Measurements from ENCODE around the gene KIF14. TPM values are rescaled to one million over a fixed set of nuclear protein-coding genes. Genes with fewer than 3 reads are reported as not detected.

The KIF14 gene
- total and polyA plus RNA-seq, 2 donors (not counting 1 experiment from before 2014, with no cell fraction given) = 2.2 to 4.0 TPM

DNA sequence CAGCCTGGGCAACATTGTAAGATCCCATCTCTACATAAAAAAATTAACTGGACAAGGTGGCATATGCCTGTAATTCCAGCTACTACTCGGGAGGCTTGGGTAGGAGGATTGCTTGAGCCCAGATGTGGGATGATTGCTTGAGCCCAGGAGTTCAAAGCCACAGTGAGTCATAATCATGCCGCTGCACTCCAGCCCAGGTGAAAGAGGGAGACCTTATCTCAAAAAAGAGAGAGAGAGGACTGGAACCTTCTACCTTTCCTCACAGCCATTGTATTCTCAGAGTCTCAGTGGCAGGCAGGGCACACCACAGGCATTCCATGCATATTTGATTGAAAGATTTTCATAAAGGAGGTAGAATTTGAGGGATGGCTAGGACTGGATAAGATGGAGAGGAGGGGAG lies 78.4 kb downstream of the KIF14 start:
- Histone ChIP-seq H3K9me3 (ENCODE audit: control insufficient read depth, insufficient read depth, low read depth, low read length) (no peaks in the 10 kb centered on the region), H4K20me1 (ENCODE audit: control insufficient read depth, extremely low read depth, insufficient read depth, low read length) (no peaks in the 10 kb centered on the region), H3K4me3 (replicated peaks in 1 of 4; ENCODE audit: control extremely low read depth in 1 of 4, insufficient read depth in 1 of 4, low read depth in 3 of 4, low read length in 4 of 4) (no peak overlapping the region), H3K27me3 (ENCODE audit: control insufficient read depth, insufficient read depth, low read length) (no peaks in the 10 kb centered on the region), H3K36me3 (ENCODE audit: control insufficient read depth, insufficient read depth, low read length) (no peaks in the 10 kb centered on the region), H3K79me2 (ENCODE audit: control insufficient read depth, insufficient read depth, low read length) (no peaks in the 10 kb centered on the region), H3K9ac (ENCODE audit: insufficient read depth, low read length) (no peak overlapping the region), H2AFZ (ENCODE audit: low read length) (no peak overlapping the region), H3K4me2 (ENCODE audit: extremely low read depth, insufficient read depth, low read length) (no peak overlapping the region), H3K4me1 (ENCODE audit: control insufficient read depth, extremely low read depth, insufficient read depth, low read length) (no peaks in the 10 kb centered on the region), H3K27ac (ENCODE audit: insufficient read depth, low read length) (no peak overlapping the region)
- TF ChIP-seq, protein P1, sequence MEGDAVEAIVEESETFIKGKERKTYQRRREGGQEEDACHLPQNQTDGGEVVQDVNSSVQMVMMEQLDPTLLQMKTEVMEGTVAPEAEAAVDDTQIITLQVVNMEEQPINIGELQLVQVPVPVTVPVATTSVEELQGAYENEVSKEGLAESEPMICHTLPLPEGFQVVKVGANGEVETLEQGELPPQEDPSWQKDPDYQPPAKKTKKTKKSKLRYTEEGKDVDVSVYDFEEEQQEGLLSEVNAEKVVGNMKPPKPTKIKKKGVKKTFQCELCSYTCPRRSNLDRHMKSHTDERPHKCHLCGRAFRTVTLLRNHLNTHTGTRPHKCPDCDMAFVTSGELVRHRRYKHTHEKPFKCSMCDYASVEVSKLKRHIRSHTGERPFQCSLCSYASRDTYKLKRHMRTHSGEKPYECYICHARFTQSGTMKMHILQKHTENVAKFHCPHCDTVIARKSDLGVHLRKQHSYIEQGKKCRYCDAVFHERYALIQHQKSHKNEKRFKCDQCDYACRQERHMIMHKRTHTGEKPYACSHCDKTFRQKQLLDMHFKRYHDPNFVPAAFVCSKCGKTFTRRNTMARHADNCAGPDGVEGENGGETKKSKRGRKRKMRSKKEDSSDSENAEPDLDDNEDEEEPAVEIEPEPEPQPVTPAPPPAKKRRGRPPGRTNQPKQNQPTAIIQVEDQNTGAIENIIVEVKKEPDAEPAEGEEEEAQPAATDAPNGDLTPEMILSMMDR (conservative IDR thresholded peaks at IDR 0.05 in 1 of 2, IDR thresholded peaks at IDR 0.05 in 1 of 2; ENCODE audit: low read depth in 1 of 2, low read length in 2 of 2) = no peak
- no peak for TF ChIP-seq EZH2 (IDR thresholded peaks at IDR 0.05; ENCODE audit: low read length, missing control alignments)
- DNase-seq (ENCODE audit: low read depth in 2 of 2) = no peak

DNA sequence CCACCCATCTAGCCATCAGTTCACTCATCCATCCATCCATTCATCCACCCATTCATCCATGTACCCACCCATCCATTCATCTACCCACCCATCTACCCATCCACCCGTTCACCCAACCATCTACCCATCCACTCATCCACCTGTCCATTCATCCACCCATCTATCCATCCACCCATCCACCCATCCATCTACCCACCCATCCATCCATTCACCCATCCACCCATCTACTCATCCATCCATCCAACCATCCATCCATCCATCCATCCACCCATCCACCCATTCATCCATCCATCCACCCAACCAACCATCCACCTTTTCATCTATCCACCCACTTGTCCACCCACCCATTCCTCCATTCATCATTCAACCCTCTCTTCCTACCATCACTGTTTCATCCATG lies 80.3 kb downstream of the KIF14 start:
- Histone ChIP-seq H3K4me2 (ENCODE audit: extremely low read depth, insufficient read depth, low read length) (no peak overlapping the region), H3K9ac (ENCODE audit: insufficient read depth, low read length) (no peak overlapping the region)
- no peak for TF ChIP-seq EZH2 (IDR thresholded peaks at IDR 0.05; ENCODE audit: low read length, missing control alignments)

GRCh38 chr1:200538179-200538578 lies 82.4 kb downstream of the KIF14 start:
- H3K9me3 ChIP-seq (ENCODE audit: control insufficient read depth, insufficient read depth, low read depth, low read length) = no peaks in the 10 kb centered on the region
- no peak overlapping the region for H2AFZ ChIP-seq (ENCODE audit: low read length)
- no peaks in the 10 kb centered on the region for H3K27me3 ChIP-seq (ENCODE audit: control insufficient read depth, insufficient read depth, low read length)
- no peak overlapping the region for H3K9ac ChIP-seq (ENCODE audit: insufficient read depth, low read length)
- no peak overlapping the region for H3K4me2 ChIP-seq (ENCODE audit: extremely low read depth, insufficient read depth, low read length)
- TF ChIP-seq, protein P1 (conservative IDR thresholded peaks at IDR 0.05 in 1 of 2, IDR thresholded peaks at IDR 0.05 in 1 of 2; ENCODE audit: low read depth in 1 of 2, low read length in 2 of 2) = no peak
- no peak for TF ChIP-seq EZH2 (IDR thresholded peaks at IDR 0.05; ENCODE audit: low read length, missing control alignments)
- no peaks in the 10 kb centered on the region for H3K36me3 ChIP-seq (ENCODE audit: control insufficient read depth, insufficient read depth, low read length)
- DNase-seq (ENCODE audit: low read depth in 2 of 2) = no peak
- no peaks in the 10 kb centered on the region for H3K4me1 ChIP-seq (ENCODE audit: control insufficient read depth, extremely low read depth, insufficient read depth, low read length)
- H3K79me2 ChIP-seq (ENCODE audit: control insufficient read depth, insufficient read depth, low read length) = no peaks in the 10 kb centered on the region
- no peak overlapping the region for H3K27ac ChIP-seq (ENCODE audit: insufficient read depth, low read length)
- H4K20me1 ChIP-seq (ENCODE audit: control insufficient read depth, extremely low read depth, insufficient read depth, low read length) = no peaks in the 10 kb centered on the region
- H3K4me3 ChIP-seq (replicated peaks in 1 of 4; ENCODE audit: control extremely low read depth in 1 of 4, insufficient read depth in 1 of 4, low read depth in 3 of 4, low read length in 4 of 4) = no peak overlapping the region

More for the DNA sequence above, 80.3 kb downstream of the KIF14 start:
- Histone ChIP-seq H3K4me1 (ENCODE audit: control insufficient read depth, extremely low read depth, insufficient read depth, low read length) (no peaks in the 10 kb centered on the region), H4K20me1 (ENCODE audit: control insufficient read depth, extremely low read depth, insufficient read depth, low read length) (no peaks in the 10 kb centered on the region), H3K27me3 (ENCODE audit: control insufficient read depth, insufficient read depth, low read length) (no peaks in the 10 kb centered on the region), H3K79me2 (ENCODE audit: control insufficient read depth, insufficient read depth, low read length) (no peaks in the 10 kb centered on the region), H3K36me3 (ENCODE audit: control insufficient read depth, insufficient read depth, low read length) (no peaks in the 10 kb centered on the region), H3K9me3 (ENCODE audit: control insufficient read depth, insufficient read depth, low read depth, low read length) (no peaks in the 10 kb centered on the region), H3K27ac (ENCODE audit: insufficient read depth, low read length) (no peak overlapping the region), H3K4me3 (replicated peaks in 1 of 4; ENCODE audit: control extremely low read depth in 1 of 4, insufficient read depth in 1 of 4, low read depth in 3 of 4, low read length in 4 of 4) (no peak overlapping the region), H2AFZ (ENCODE audit: low read length) (no peak overlapping the region)
- no peak for DNase-seq (ENCODE audit: low read depth in 2 of 2)
